Stimulated activated naive CD8-positive, alpha-beta T cell treated with anti-CD3 and anti-CD28 coated beads, Interleukin-15, amount 100 ng/mL, for 72 hours (primary cell): ENCODE data around the gene GOLGA3.

Experiments
- ATAC-seq: fragments of 150-1000 bp; cut with Tn5 transposase; 2 replicates; pipeline ENCODE4 v1.10.0; 2021; ENCODE audit warnings: mild to moderate bottlenecking, moderate library complexity
- DNase-seq, 2 donors: peaks; one replicate each; pipeline ENCODE4 v3.0.0; 2021 to 2022
- H3K27ac Mint-ChIP-seq, 2 donors: one replicate each; pipeline ENCODE4 v1.8.0; 2022; ENCODE audit warnings: mild to moderate bottlenecking in 2 of 2, mixed read lengths in 2 of 2, moderate library complexity in 2 of 2
- H3K27me3 Mint-ChIP-seq: one replicate; pipeline ENCODE4 v1.8.0; 2022; ENCODE audit warnings: mixed read lengths
- H3K4me1 Mint-ChIP-seq: one replicate; pipeline ENCODE4 v1.8.0; 2022; ENCODE audit warnings: mild to moderate bottlenecking, mixed read lengths
- H3K4me3 Mint-ChIP-seq, 2 donors: one replicate each; pipeline ENCODE4 v1.8.0; 2022; ENCODE audit warnings: mild to moderate bottlenecking in 2 of 2, mixed read lengths in 2 of 2, moderate library complexity in 1 of 2
- H3K9me3 Mint-ChIP-seq, 2 donors: one replicate each; pipeline ENCODE4 v1.8.0; 2022; ENCODE audit warnings: mixed read lengths in 2 of 2

GOLGA3 gene

GRCh38 chr12:132736913-132737312 is 91.8 kb downstream of the GOLGA3 start:
- no peaks in the 10 kb centered on the region for H3K9me3 Mint-ChIP-seq
- no peaks in the 10 kb centered on the region for H3K27me3 Mint-ChIP-seq
- no peak for ATAC-seq
- H3K4me3 Mint-ChIP-seq, result no peak overlapping the region
- peak overlapping the region in 1 of 2 donors; percentile 86 for H3K27ac Mint-ChIP-seq
- H3K4me1 Mint-ChIP-seq, result no peaks in the 10 kb centered on the region
- DNase-seq, result no peak

- DNase-seq (no peak), ATAC-seq (no peak)
- Mint-ChIP-seq H3K4me3 (no peak overlapping the region), H3K4me1 (no peaks in the 10 kb centered on the region), H3K27ac (peak overlapping the region in 1 of 2 donors; percentile 19), H3K9me3 (no peaks in the 10 kb centered on the region), H3K27me3 (no peaks in the 10 kb centered on the region)
These were observed 92.3 kb downstream of the GOLGA3 start for GRCh38 chr12:132736378-132736777.

GRCh38 chr12:132735496-132735895 is 93.2 kb downstream of the GOLGA3 start:
- ATAC-seq, result no peak
- peak overlapping the region in 1 of 2 donors; percentile 88 for H3K27ac Mint-ChIP-seq

GRCh38 chr12:132734206-132734605 is 94.5 kb downstream of the GOLGA3 start:
- ATAC-seq (no peak), DNase-seq (no peak)
- Mint-ChIP-seq H3K27me3 (no peaks in the 10 kb centered on the region), H3K9me3 (no peaks in the 10 kb centered on the region), H3K4me1 (peaks cover 9% of the 10 kb centered on the region), H3K27ac (peak overlapping the region in 1 of 2 donors; percentile 43), H3K4me3 (no peak overlapping the region)

More at GRCh38 chr12:132735496-132735895, 93.2 kb downstream of the GOLGA3 start:
- no peaks in the 10 kb centered on the region for H3K9me3 Mint-ChIP-seq
- no peaks in the 10 kb centered on the region for H3K4me1 Mint-ChIP-seq
- no peaks in the 10 kb centered on the region for H3K27me3 Mint-ChIP-seq
- no peak overlapping the region for H3K4me3 Mint-ChIP-seq
- DNase-seq, result no peak

- DNase-seq (no peak), ATAC-seq (no peak)
- H3K4me3 Mint-ChIP-seq, result no peak overlapping the region
- no peaks in the 10 kb centered on the region for H3K9me3 Mint-ChIP-seq
- no peak overlapping the region for H3K27ac Mint-ChIP-seq
- no peaks in the 10 kb centered on the region for H3K27me3 Mint-ChIP-seq
- peaks cover 16% of the 10 kb centered on the region for H3K4me1 Mint-ChIP-seq
These were observed 97.1 kb downstream of the GOLGA3 start for GRCh38 chr12:132731574-132731973.

GRCh38 chr12:132730353-132730752 is 98.3 kb downstream of the GOLGA3 start:
- Mint-ChIP-seq H3K27me3 (no peaks in the 10 kb centered on the region), H3K27ac (no peak overlapping the region), H3K4me3 (no peak overlapping the region), H3K9me3 (no peaks in the 10 kb centered on the region), H3K4me1 (peaks cover 16% of the 10 kb centered on the region)
- DNase-seq (no peak), ATAC-seq (no peak)

GRCh38 chr12:132729541-132730320 is 98.9 kb downstream of the GOLGA3 start:
- H3K4me1 Mint-ChIP-seq, result peaks cover 16% of the 10 kb centered on the region
- H3K4me3 Mint-ChIP-seq, result no peak overlapping the region
- H3K9me3 Mint-ChIP-seq, result no peaks in the 10 kb centered on the region
- peak; percentile 32 for ATAC-seq
- H3K27me3 Mint-ChIP-seq, result no peaks in the 10 kb centered on the region
- no peak overlapping the region for H3K27ac Mint-ChIP-seq
- DNase-seq, result no peak

- ATAC-seq (no peak), DNase-seq (no peak)
- Mint-ChIP-seq H3K27ac (peak overlapping the region in 1 of 2 donors; percentile 71), H3K4me1 (peaks cover 16% of the 10 kb centered on the region), H3K4me3 (no peak overlapping the region), H3K9me3 (no peaks in the 10 kb centered on the region), H3K27me3 (no peaks in the 10 kb centered on the region)
These were observed 100.2 kb downstream of the GOLGA3 start for GRCh38 chr12:132728502-132728901.

- Mint-ChIP-seq H3K4me3 (no peak overlapping the region), H3K27me3 (no peaks in the 10 kb centered on the region), H3K9me3 (no peaks in the 10 kb centered on the region), H3K4me1 (peaks cover 16% of the 10 kb centered on the region), H3K27ac (peak overlapping the region in 1 of 2 donors; percentile 10)
- DNase-seq, result no peak
- ATAC-seq, result peak; percentile 59
These were observed 101.4 kb downstream of the GOLGA3 start for GRCh38 chr12:132727091-132727794.

GRCh38 chr12:132726386-132726785 is 102.3 kb downstream of the GOLGA3 start:
- H3K9me3 Mint-ChIP-seq, result no peaks in the 10 kb centered on the region
- H3K4me1 Mint-ChIP-seq, result peaks cover 16% of the 10 kb centered on the region
- no peak overlapping the region for H3K4me3 Mint-ChIP-seq
- H3K27me3 Mint-ChIP-seq, result no peaks in the 10 kb centered on the region
- no peak for ATAC-seq
- no peak for DNase-seq
- peak overlapping the region in 1 of 2 donors; percentile 10 for H3K27ac Mint-ChIP-seq

GRCh38 chr12:132724506-132725241 is 104.0 kb downstream of the GOLGA3 start:
- peak overlapping the region in 1 of 2 donors; percentile 19 for H3K27ac Mint-ChIP-seq
- H3K9me3 Mint-ChIP-seq, result no peaks in the 10 kb centered on the region
- no peak for ATAC-seq
- no peak for DNase-seq
- H3K27me3 Mint-ChIP-seq, result no peaks in the 10 kb centered on the region
- H3K4me1 Mint-ChIP-seq, result peaks cover 8% of the 10 kb centered on the region
- no peak overlapping the region for H3K4me3 Mint-ChIP-seq

- Mint-ChIP-seq H3K4me1 (peaks cover 4% of the 10 kb centered on the region), H3K27me3 (no peaks in the 10 kb centered on the region), H3K27ac (peak overlapping the region in 1 of 2 donors; percentile 68), H3K4me3 (no peak overlapping the region), H3K9me3 (no peaks in the 10 kb centered on the region)
- no peak for ATAC-seq
- no peak for DNase-seq
These were observed 104.9 kb downstream of the GOLGA3 start for GRCh38 chr12:132723764-132724140.

GRCh38 chr12:132723015-132723763 is 105.5 kb downstream of the GOLGA3 start:
- no peak for DNase-seq
- peaks cover 4% of the 10 kb centered on the region for H3K4me1 Mint-ChIP-seq
- H3K27me3 Mint-ChIP-seq, result no peaks in the 10 kb centered on the region
- no peak for ATAC-seq
- H3K4me3 Mint-ChIP-seq, result no peak overlapping the region
- H3K9me3 Mint-ChIP-seq, result no peaks in the 10 kb centered on the region
- peak overlapping the region; percentile 8 to 89 for H3K27ac Mint-ChIP-seq

- H3K4me1 Mint-ChIP-seq, result peaks cover 4% of the 10 kb centered on the region
- no peak overlapping the region for H3K4me3 Mint-ChIP-seq
- peak overlapping the region; percentile 22 to 56 for H3K27ac Mint-ChIP-seq
These were observed 107.9 kb downstream of the GOLGA3 start for GRCh38 chr12:132720606-132721345.

GRCh38 chr12:132719954-132720324 is 108.7 kb downstream of the GOLGA3 start:
- Mint-ChIP-seq H3K4me3 (no peak overlapping the region), H3K27ac (no peak overlapping the region), H3K27me3 (no peaks in the 10 kb centered on the region), H3K4me1 (peaks cover 4% of the 10 kb centered on the region), H3K9me3 (no peaks in the 10 kb centered on the region)
- ATAC-seq (no peak), DNase-seq (no peak)

More at GRCh38 chr12:132720606-132721345, 107.9 kb downstream of the GOLGA3 start:
- no peaks in the 10 kb centered on the region for H3K27me3 Mint-ChIP-seq
- no peak for ATAC-seq
- no peaks in the 10 kb centered on the region for H3K9me3 Mint-ChIP-seq
- no peak for DNase-seq
